GM21576 (cell line): ENCODE measurements around the gene DESI1.
A peak's percentile ranks its signal among the peaks of the same experiment; 100 is the strongest.
"Not testable (repeated sequence)": the region's sequence is repeated elsewhere in the genome, so short reads cannot be mapped to it uniquely, and the experiment has no call there.

Source experiments
- ATAC-seq: cut with Tn5 transposase; IDR thresholded peaks from one replicate; pipeline ENCODE4 v1.9.1; 2021; ENCODE audit warnings: mild to moderate bottlenecking, moderate library complexity; ENCODE audit not compliant: unreplicated experiment

DESI1 gene

GRCh38 chr22:41589391-41590241 lies 31.2 kb downstream of the DESI1 start, which contains the start of gene PMM1:
Gene PMM1 (minus strand): TSS chr22:41589840. CDS start chr22:41589805, 35 bp downstream.
- ATAC-seq: peak; percentile 89

GRCh38 chr22:41587347-41587723 lies 33.5 kb downstream of the DESI1 start:
- no peak for ATAC-seq

- ATAC-seq: no peak
Observed at GRCh38 chr22:41585898-41586297, 34.9 kb downstream of the DESI1 start.

GRCh38 chr22:41584881-41585280 lies 36.0 kb downstream of the DESI1 start:
- ATAC-seq: no peak

GRCh38 chr22:41582694-41583093 lies 38.1 kb downstream of the DESI1 start:
- no peak for ATAC-seq

- no peak for ATAC-seq
Observed at GRCh38 chr22:41579997-41580355, 40.9 kb downstream of the DESI1 start.

GRCh38 chr22:41579297-41579996 lies 41.4 kb downstream of the DESI1 start:
- no peak for ATAC-seq

GRCh38 chr22:41578818-41579217 lies 42.0 kb downstream of the DESI1 start:
- no peak for ATAC-seq

GRCh38 chr22:41578114-41578513 lies 42.7 kb downstream of the DESI1 start:
- ATAC-seq: no peak

- ATAC-seq: no peak
Observed at GRCh38 chr22:41576877-41577276, 44.0 kb downstream of the DESI1 start.

GRCh38 chr22:41575533-41575932 lies 45.3 kb downstream of the DESI1 start:
- no peak for ATAC-seq

- ATAC-seq: no peak
Observed at GRCh38 chr22:41574847-41575381, 45.9 kb downstream of the DESI1 start.

GRCh38 chr22:41573677-41574076 lies 47.2 kb downstream of the DESI1 start:
- no peak for ATAC-seq

GRCh38 chr22:41572305-41572704 lies 48.5 kb downstream of the DESI1 start:
- not testable (repeated sequence) for ATAC-seq

- no peak for ATAC-seq
Observed at GRCh38 chr22:41571786-41572185, 49.1 kb downstream of the DESI1 start.

- no peak for ATAC-seq
Observed at GRCh38 chr22:41570221-41570620, 50.6 kb downstream of the DESI1 start.

GRCh38 chr22:41568811-41569210 lies 52.0 kb downstream of the DESI1 start:
- ATAC-seq: no peak

- no peak for ATAC-seq
Observed at GRCh38 chr22:41567512-41567768, 53.4 kb downstream of the DESI1 start.

GRCh38 chr22:41565403-41566054 lies 55.3 kb downstream of the DESI1 start:
- ATAC-seq: no peak

- ATAC-seq: no peak
Observed at GRCh38 chr22:41564563-41564962, 56.3 kb downstream of the DESI1 start.

- ATAC-seq: no peak
Observed at GRCh38 chr22:41563051-41563711, 57.7 kb downstream of the DESI1 start.
